GM18508 (cell line): ENCODE results near the gene ASTN2.

ENCODE experiments used
- ATAC-seq: cut with Tn5 transposase; IDR thresholded peaks from one replicate; pipeline ENCODE4 v1.9.1; 2021; ENCODE audit warnings: moderate number of reproducible peaks; ENCODE audit not compliant: insufficient read depth, unreplicated experiment

Gene ASTN2

GRCh38 chr9:117136461-117136860 is 278.4 kb downstream of the ASTN2 start:
- no peak for ATAC-seq

- ATAC-seq: no peak
Measured at GRCh38 chr9:117135501-117136098, 279.3 kb downstream of the ASTN2 start.

DNA sequence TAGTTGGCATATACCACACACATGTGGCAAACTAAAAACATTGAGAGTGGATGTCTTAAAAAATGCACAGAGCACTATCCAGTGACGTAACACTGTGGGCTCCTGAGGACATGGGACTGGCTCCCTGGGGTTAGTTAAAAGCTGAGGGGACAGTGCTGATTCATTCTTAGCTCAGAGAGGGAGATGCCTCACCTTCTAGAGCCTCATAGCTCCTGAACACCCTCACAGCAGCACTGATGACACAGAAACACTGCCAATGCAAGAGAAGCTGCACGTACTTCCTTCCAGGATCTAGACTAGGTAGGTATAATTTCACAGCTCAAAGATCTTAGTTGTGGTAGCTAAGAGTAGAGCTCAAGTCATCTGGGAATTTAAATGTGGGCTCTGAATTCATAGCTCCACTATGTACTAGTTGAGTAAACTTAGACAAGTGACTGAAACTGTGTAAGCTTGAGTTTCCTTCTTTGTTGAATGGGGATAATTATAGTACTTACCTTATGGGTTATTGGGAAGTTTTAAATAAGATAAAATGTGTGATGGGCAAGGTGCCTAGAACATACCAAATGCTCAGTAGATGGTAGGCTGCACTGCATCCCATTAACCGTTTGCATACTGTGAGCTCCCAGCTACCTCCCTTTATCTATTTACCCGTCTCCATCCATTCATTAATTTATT is 279.9 kb downstream of the ASTN2 start:
- ATAC-seq: no peak

DNA sequence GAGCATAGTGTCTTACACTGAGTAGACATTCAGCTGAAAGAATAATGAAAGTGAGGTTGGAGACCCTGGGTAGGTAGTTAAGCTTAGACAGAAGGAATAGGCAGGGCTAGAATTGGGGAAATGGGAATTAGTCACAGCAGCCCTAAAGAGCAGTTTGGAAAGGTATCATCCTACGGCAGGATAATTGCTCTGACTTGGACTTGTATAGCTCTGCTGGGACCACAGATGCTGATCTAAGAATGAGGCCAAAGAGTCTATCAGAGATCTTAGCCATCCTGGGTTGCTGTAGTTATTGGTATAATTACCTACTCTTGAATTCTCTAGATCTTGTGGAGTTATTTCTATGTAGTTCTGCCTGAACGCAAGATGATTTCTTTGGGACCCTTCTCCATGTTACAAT is 288.0 kb downstream of the ASTN2 start:
- no peak for ATAC-seq

- no peak for ATAC-seq
Measured at GRCh38 chr9:117125531-117125930, 289.3 kb downstream of the ASTN2 start.

GRCh38 chr9:117123729-117124128 is 291.1 kb downstream of the ASTN2 start:
- no peak for ATAC-seq

DNA sequence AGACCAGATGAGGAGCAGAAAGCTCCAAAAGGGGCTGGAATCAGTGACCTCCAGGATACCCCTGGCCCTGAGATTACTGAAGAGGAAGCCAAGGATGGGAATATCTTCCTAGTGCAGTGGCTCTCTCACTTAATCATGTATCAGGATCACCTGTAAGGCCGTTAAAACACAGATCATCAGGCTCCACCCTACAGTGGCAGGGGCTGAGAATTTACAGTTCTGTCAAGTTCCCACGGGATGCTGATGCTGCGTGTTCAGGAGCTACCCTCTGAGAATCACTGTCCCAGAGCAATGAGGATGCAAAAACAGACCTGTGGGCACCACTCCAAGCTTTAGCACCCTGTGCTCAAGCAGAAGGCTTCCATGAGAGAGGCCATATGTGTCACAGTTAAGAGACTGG is 291.9 kb downstream of the ASTN2 start:
- no peak for ATAC-seq

- ATAC-seq: no peak
Measured at GRCh38 chr9:117122102-117122501, 292.8 kb downstream of the ASTN2 start.

- ATAC-seq: no peak
Measured at GRCh38 chr9:117121316-117121715, 293.5 kb downstream of the ASTN2 start.

DNA sequence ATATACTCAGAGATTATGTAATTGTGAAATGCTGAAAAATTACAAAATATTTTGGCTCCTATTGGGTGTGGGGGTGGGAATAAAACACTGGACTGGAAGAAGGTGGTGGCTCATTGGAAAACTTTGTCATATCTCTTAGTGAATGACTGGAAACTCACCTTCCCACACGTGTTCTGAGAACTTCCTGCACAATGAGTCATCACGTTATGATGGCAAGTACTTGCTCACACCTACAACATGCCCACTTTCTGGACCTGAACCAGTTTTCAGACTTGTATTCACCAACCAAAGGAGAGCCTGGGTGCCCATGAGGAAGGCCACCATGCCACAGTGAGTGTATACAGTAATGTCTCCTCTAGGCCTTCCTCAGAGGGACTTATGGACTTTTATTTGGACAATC is 294.8 kb downstream of the ASTN2 start:
- no peak for ATAC-seq

- ATAC-seq: peak; percentile 73
Measured at GRCh38 chr9:117116084-117116483, 298.8 kb downstream of the ASTN2 start.

GRCh38 chr9:117114768-117115167 is 300.1 kb downstream of the ASTN2 start:
- no peak for ATAC-seq

- ATAC-seq: no peak
Measured at GRCh38 chr9:117104716-117105495, 310.0 kb downstream of the ASTN2 start.

DNA sequence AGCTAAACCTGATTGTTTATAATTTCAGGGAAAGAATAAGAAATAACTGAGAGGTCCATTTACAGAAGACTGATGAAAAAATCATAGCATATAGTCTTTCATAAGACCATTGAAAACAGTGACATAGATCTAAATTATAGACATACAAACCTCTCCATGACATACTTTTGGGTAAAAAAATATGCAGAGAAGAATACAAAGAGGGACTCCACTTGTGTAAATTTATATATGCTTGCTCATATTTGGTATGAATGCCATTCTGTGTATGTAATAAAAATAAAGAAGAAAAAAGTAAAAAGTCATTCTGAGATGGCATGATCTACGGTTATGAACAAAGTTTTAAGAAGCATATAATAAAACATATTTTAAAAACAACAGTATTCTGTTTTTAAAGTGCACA is 310.7 kb downstream of the ASTN2 start:
- no peak for ATAC-seq

GRCh38 chr9:117103438-117104110 is 311.3 kb downstream of the ASTN2 start:
- no peak for ATAC-seq

GRCh38 chr9:117101008-117101407 is 313.8 kb downstream of the ASTN2 start:
- ATAC-seq: no peak

- no peak for ATAC-seq
Measured at GRCh38 chr9:117098331-117098730, 316.5 kb downstream of the ASTN2 start.

DNA sequence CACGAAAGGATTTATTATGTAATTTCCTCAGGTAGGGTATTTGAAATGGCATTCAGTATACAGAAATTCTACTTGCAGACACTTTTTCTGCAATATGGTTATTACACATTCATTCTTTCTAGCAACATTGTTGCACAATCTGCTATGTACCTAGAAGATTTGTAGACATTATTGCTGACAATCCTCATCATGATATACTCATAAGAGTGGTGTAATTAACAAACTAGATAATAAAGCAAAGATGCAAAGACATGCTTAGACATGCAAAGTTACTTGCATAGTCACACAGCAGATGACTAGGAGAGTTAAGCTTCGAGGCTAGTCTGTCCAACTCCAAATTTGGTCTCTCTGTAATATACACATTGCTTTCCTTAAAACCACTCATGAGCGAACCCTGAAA is 317.1 kb downstream of the ASTN2 start:
- ATAC-seq: no peak

DNA sequence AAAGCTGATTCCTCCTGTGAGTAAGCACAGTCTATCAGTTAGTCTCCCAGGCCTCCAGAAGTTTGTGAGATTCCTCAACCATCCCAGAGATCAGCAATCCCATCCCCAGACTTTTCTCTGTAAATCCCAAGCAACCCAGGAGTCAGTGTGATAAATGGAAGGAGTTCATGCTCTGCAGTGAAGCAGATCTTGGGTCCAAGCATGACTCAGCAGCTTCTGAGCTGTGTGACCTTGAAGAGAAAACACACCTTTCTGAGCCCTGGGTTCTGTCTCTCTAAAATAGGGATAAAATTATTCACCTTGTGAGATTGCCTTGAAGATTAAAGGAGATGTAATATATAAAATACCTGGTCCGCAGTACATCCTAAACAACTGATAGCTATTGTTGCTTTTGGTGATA is 318.7 kb downstream of the ASTN2 start:
- ATAC-seq: no peak

DNA sequence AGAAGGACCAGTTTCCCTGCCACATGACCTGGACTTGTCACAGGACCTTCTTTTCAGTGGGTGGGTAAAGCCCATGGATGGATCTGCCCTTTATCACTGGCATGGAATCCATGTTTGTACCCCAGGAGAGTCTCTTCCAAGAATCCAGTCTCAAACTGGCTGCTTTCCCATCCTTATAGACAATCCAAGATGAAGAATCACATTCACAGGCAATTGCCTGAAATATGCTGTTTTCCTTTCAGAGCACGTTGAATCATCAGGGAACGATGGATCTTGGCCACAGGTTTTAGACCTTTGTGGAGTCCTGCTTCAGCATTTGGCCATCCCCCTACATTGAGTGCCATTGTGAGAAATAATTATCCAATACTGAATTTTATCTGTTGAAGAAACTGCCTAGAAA is 319.8 kb downstream of the ASTN2 start:
- ATAC-seq: no peak
